IMR-90 (cell line): ENCODE data around the gene AREL1. TPM values are rescaled to one million over a fixed set of nuclear protein-coding genes. Genes with fewer than 3 reads are reported as not detected.

Experiments
- ATAC-seq: fragments of 200-7000 bp; cut with Tn5 transposase; 2 replicates; pipeline ENCODE4 v1.9.1; 2020; ENCODE audit warnings: low read depth, mild to moderate bottlenecking, moderate library complexity
- BruUV-seq: library from RNA; stranded (reverse); fragments of 400-500 nt; replicated peaks from 2 replicates; lab custom pipeline; 2021; lab: Mats Ljungman, UMichigan
- CTCF ChIA-PET: fragments of 300-600 bp; formaldehyde crosslinking; extraction: SDS; loops from one replicate; lab custom pipeline; 2021; ENCODE audit warnings: antibody characterized with exemption; lab: Yijun Ruan, JAX
- POLR2A ChIA-PET: fragments of 300-600 bp; sonication (Branson Sonifier 250); formaldehyde crosslinking; loops from one replicate; lab custom pipeline; 2022; ENCODE audit warnings: antibody characterized with exemption; ENCODE audit not compliant: unreplicated experiment; lab: Charles Lee
- DNase-seq: peaks from one replicate; pipeline ENCODE4 v3.0.0; 2013
- H2AFZ ChIP-seq: replicated peaks from 2 replicates; pipeline ENCODE3; 2013; ENCODE audit warnings: low read length, mild to moderate bottlenecking; ENCODE audit not compliant: poor library complexity
- H2AK5ac ChIP-seq: 2 replicates; pipeline ENCODE4 v1.6.1; 2013; ENCODE audit warnings: low read depth, low read length, inconsistent platforms
- H2AK9ac ChIP-seq: replicated peaks from 2 replicates; pipeline ENCODE3; 2013; ENCODE audit warnings: mild to moderate bottlenecking, low read depth, low read length, moderate library complexity; ENCODE audit not compliant: poor library complexity
- H2BK120ac ChIP-seq: 2 replicates; pipeline ENCODE4 v1.6.1; 2013; ENCODE audit warnings: low read depth, low read length, inconsistent platforms
- H2BK15ac ChIP-seq: 3 replicates; pipeline ENCODE4 v1.6.1; 2013; ENCODE audit warnings: low read depth, low read length, inconsistent platforms
- H2BK20ac ChIP-seq: 2 replicates; pipeline ENCODE4 v1.6.1; 2013; ENCODE audit warnings: low read depth, mild to moderate bottlenecking, inconsistent platforms, low read length, moderate library complexity
- H2BK5ac ChIP-seq: 2 replicates; pipeline ENCODE4 v1.6.1; 2013; ENCODE audit warnings: mild to moderate bottlenecking, low read depth, low read length, inconsistent platforms; ENCODE audit not compliant: poor library complexity, severe bottlenecking
- H3K14ac ChIP-seq: replicated peaks from 2 replicates; pipeline ENCODE4 v1.6.1; 2013; ENCODE audit warnings: low read depth, low read length, inconsistent platforms
- H3K18ac ChIP-seq: 2 replicates; pipeline ENCODE4 v1.6.1; 2013; ENCODE audit warnings: low read depth, low read length, control low read depth
- H3K23ac ChIP-seq: 2 replicates; pipeline ENCODE4 v1.6.1; 2013; ENCODE audit warnings: low read depth, low read length, inconsistent platforms
- H3K27ac ChIP-seq: 2 replicates; pipeline ENCODE4 v1.5.1; 2013; ENCODE audit warnings: mild to moderate bottlenecking, control low read depth, low read length; ENCODE audit not compliant: insufficient read depth
- H3K27me3 ChIP-seq: 2 replicates; pipeline ENCODE4 v1.6.1; 2013; ENCODE audit warnings: low read length; ENCODE audit not compliant: control insufficient read depth, insufficient read depth
- H3K36me3 ChIP-seq: 2 replicates; pipeline ENCODE4 v1.6.1; 2013; ENCODE audit warnings: low read length, mixed read lengths; ENCODE audit not compliant: control insufficient read depth, insufficient read depth
- H3K4ac ChIP-seq: 2 replicates; pipeline ENCODE4 v1.6.1; 2013; ENCODE audit warnings: low read depth, low read length, inconsistent platforms
- H3K4me1 ChIP-seq: 2 replicates; pipeline ENCODE4 v1.6.1; 2013; ENCODE audit warnings: low read length, mixed read lengths; ENCODE audit not compliant: control insufficient read depth, insufficient read depth
- H3K4me2 ChIP-seq: 2 replicates; pipeline ENCODE4 v1.6.1; 2013; ENCODE audit warnings: low read depth, mild to moderate bottlenecking, control low read depth, low read length, moderate library complexity
- H3K4me3 ChIP-seq: 2 replicates; pipeline ENCODE4 v1.5.1; 2013; ENCODE audit warnings: low read depth, mild to moderate bottlenecking, control low read depth, low read length, moderate library complexity; ENCODE audit not compliant: insufficient read depth
- H3K56ac ChIP-seq: 2 replicates; pipeline ENCODE4 v1.6.1; 2013; ENCODE audit warnings: low read length, inconsistent platforms; ENCODE audit not compliant: insufficient read depth; ENCODE audit errors: extremely low read depth
- H3K79me1 ChIP-seq, 2 experiments: 2 replicates each; pipeline ENCODE4 v1.6.1; 2013; ENCODE audit warnings: low read length in 2 of 2, inconsistent platforms in 1 of 2, low read depth in 1 of 2
- H3K9ac ChIP-seq: 2 replicates; pipeline ENCODE4 v1.6.1; 2013; ENCODE audit warnings: low read depth, low read length, control low read depth
- H3K9me1 ChIP-seq: 2 replicates; pipeline ENCODE4 v1.6.1; 2013; ENCODE audit warnings: low read length, inconsistent platforms; ENCODE audit not compliant: insufficient read depth
- H3K9me3 ChIP-seq: 2 replicates; pipeline ENCODE4 v1.6.1; 2013; ENCODE audit warnings: low read length; ENCODE audit not compliant: control insufficient read depth, insufficient read depth
- H4K20me1 ChIP-seq: 2 replicates; pipeline ENCODE4 v1.6.1; 2013; ENCODE audit warnings: low read length, inconsistent platforms; ENCODE audit not compliant: insufficient read depth
- H4K5ac ChIP-seq: 2 replicates; pipeline ENCODE4 v1.6.1; 2013; ENCODE audit warnings: mild to moderate bottlenecking, low read depth, low read length, control low read depth
- H4K8ac ChIP-seq, 2 experiments: 2 replicates each; pipeline ENCODE4 v1.6.1; 2013; ENCODE audit warnings: low read depth in 2 of 2, low read length in 2 of 2, control low read depth in 1 of 2, inconsistent platforms in 1 of 2
- H4K91ac ChIP-seq: 2 replicates; pipeline ENCODE4 v1.6.1; 2013; ENCODE audit warnings: low read depth, low read length, inconsistent platforms; ENCODE audit not compliant: insufficient read depth
- CEBPB ChIP-seq: IDR thresholded peaks from 2 replicates; pipeline ENCODE4 v1.6.1; 2012; ENCODE audit warnings: low read depth, low read length, improper control_type of control experiment
- CTCF ChIP-seq: conservative IDR thresholded peaks from 2 replicates; pipeline ENCODE4 v1.5.1; 2012; ENCODE audit warnings: mild to moderate bottlenecking, low read depth, low read length, improper control_type of control experiment
- MAFK ChIP-seq: IDR thresholded peaks from 2 replicates; pipeline ENCODE4 v1.6.1; 2012; ENCODE audit warnings: low read depth, low read length, improper control_type of control experiment
- NFE2L2 ChIP-seq: fragments of 150-350 bp; IDR thresholded peaks from 2 replicates; pipeline ENCODE4 v1.6.1; 2016; ENCODE audit warnings: low read depth, mild to moderate bottlenecking, low read length
- POLR2A ChIP-seq: IDR thresholded peaks from 2 replicates; pipeline ENCODE4 v1.6.1; 2012; ENCODE audit warnings: mild to moderate bottlenecking, low read depth, low read length
- RFX5 ChIP-seq: IDR thresholded peaks from 2 replicates; pipeline ENCODE4 v1.8.0; 2012; ENCODE audit warnings: low read depth, mild to moderate bottlenecking, low read length, moderate library complexity
- WGBS, 2 experiments: methylation state at CpG; one replicate each; pipeline versions ENCODE4 v1.1.5 to v1.1.7; 2013; ENCODE audit warnings: missing lambda C conversion rate in 2 of 2; ENCODE audit not compliant: insufficient read length in 1 of 2; ENCODE audit errors: extremely low coverage in 2 of 2; 5-methylcytosine and 5-hydroxymethylcytosine counted together
- dilution Hi-C: fragments of 300-500 bp; cut with HindIII; formaldehyde crosslinking; loops from one replicate; pipeline ENCODE4 v1.14.3; 2018; ENCODE audit warnings: low sequenced_read_pairs; ENCODE audit not compliant: unreplicated experiment
- in situ Hi-C: fragments of 300-500 bp; cut with MboI; formaldehyde crosslinking; loops from 3 replicates; pipeline ENCODE4 v1.14.3; 2019; ENCODE audit warnings: low sequenced_read_pairs, inconsistent platforms, mixed read lengths
- intact Hi-C: fragments of 100-400 bp; cut with micrococcal nuclease; formaldehyde crosslinking; loops from 2 replicates; pipeline ENCODE4 v1.10.0; 2022
- polyA plus RNA-seq, 3 experiments: library from polyadenylated mRNA; depleted of rRNA; stranded (reverse); fragments of >200 nt; gene quantifications; 2 replicates each; pipeline ENCODE4 v1.2.3, GENCODE V29; 2012; ENCODE audit warnings: low replicate concordance in 1 of 3
- total RNA-seq: library from RNA; depleted of rRNA; stranded (reverse); fragments of >200 nt; gene quantifications from 2 replicates; pipeline ENCODE4 v1.2.3, GENCODE V29; 2012
- TF ChIP-seq, protein P1 (sequence below): fragments of 150-350 bp; IDR thresholded peaks from 2 replicates; pipeline ENCODE4 v1.6.1; 2016; ENCODE audit warnings: low read depth, mild to moderate bottlenecking, low read length, moderate library complexity, borderline replicate concordance
- TF ChIP-seq, protein P2 (sequence below): fragments of 150-350 bp; IDR thresholded peaks from 2 replicates; pipeline ENCODE4 v1.6.1; 2017; ENCODE audit warnings: mild to moderate bottlenecking, antibody characterized with exemption, low read length, low read depth

The AREL1 gene
- total and polyA plus RNA-seq, 2 of the 4 experiments (the other 2 are of a cell fraction), result 30.0 to 39.3 TPM

- H4K20me1 ChIP-seq, result peaks cover 17% of the 10 kb centered on the region; the same call in 1 of the 2 replicates
- H3K27ac ChIP-seq, result no peak overlapping the region
- H4K5ac ChIP-seq, result no peak overlapping the region
- ChIA-PET CTCF (no interaction called here), POLR2A (no interaction called here)
- H3K27me3 ChIP-seq, result no peaks in the 10 kb centered on the region
- DNase-seq, result no peak
- no peak overlapping the region for H3K23ac ChIP-seq
- H3K9me1 ChIP-seq, result peaks cover 20% of the 10 kb centered on the region
- no peak for ATAC-seq
- H2AK9ac ChIP-seq, result no peak overlapping the region
- H4K8ac ChIP-seq, result no peak overlapping the region
- no peak overlapping the region for H2AFZ ChIP-seq
- no peak overlapping the region for H2AK5ac ChIP-seq
- peaks cover 12% of the 10 kb centered on the region for H3K36me3 ChIP-seq
- dilution Hi-C loops (no loop called here), intact Hi-C loops (no loop called here), in situ Hi-C loops (no loop called here)
- no peak overlapping the region for H3K56ac ChIP-seq
- H3K4me2 ChIP-seq, result no peak overlapping the region
- no peak for TF ChIP-seq NFE2L2
- TF ChIP-seq, protein P1, sequence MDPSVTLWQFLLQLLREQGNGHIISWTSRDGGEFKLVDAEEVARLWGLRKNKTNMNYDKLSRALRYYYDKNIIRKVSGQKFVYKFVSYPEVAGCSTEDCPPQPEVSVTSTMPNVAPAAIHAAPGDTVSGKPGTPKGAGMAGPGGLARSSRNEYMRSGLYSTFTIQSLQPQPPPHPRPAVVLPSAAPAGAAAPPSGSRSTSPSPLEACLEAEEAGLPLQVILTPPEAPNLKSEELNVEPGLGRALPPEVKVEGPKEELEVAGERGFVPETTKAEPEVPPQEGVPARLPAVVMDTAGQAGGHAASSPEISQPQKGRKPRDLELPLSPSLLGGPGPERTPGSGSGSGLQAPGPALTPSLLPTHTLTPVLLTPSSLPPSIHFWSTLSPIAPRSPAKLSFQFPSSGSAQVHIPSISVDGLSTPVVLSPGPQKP, result no peak
- TF ChIP-seq, protein P2, sequence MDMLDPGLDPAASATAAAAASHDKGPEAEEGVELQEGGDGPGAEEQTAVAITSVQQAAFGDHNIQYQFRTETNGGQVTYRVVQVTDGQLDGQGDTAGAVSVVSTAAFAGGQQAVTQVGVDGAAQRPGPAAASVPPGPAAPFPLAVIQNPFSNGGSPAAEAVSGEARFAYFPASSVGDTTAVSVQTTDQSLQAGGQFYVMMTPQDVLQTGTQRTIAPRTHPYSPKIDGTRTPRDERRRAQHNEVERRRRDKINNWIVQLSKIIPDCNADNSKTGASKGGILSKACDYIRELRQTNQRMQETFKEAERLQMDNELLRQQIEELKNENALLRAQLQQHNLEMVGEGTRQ, result no peak
- no peak for TF ChIP-seq MAFK
- no peak for TF ChIP-seq POLR2A
- no peak for TF ChIP-seq RFX5
- no peak for TF ChIP-seq CTCF
- no peak for TF ChIP-seq CEBPB
- H4K91ac ChIP-seq, result no peak overlapping the region
- no CpG with 5 or more reads among the region's 3 CpGs for WGBS, 2 experiments
- no peak overlapping the region for H2BK120ac ChIP-seq
- H3K79me1 ChIP-seq, result peaks cover 39 to 66% of the 10 kb centered on the region in 2 experiments
- H2BK15ac ChIP-seq, result no peak overlapping the region
- no TSS peak for BruUV-seq
- H3K4me3 ChIP-seq, result no peak overlapping the region
- H3K18ac ChIP-seq, result no peak overlapping the region
- H2BK20ac ChIP-seq, result no peak overlapping the region
- no peaks in the 10 kb centered on the region for H3K9me3 ChIP-seq
- no peak overlapping the region for H2BK5ac ChIP-seq
- peaks cover 10% of the 10 kb centered on the region for H3K4me1 ChIP-seq
- no peak overlapping the region for H3K9ac ChIP-seq
- no peak overlapping the region for H3K4ac ChIP-seq
- H3K14ac ChIP-seq, result no peak overlapping the region
Measured at GRCh38 chr14:74693191-74693590, 19.7 kb downstream of the AREL1 start.
